IPS-18a (cell line): ENCODE data around the gene FSTL4.

Experiments
- H3K27ac ChIP-seq: one replicate; pipeline ENCODE4 v1.5.1; 2013; ENCODE audit warnings: low read length
- H3K27me3 ChIP-seq: one replicate; pipeline ENCODE4 v1.6.1; 2013; ENCODE audit warnings: mild to moderate bottlenecking, low read length; ENCODE audit not compliant: control insufficient read depth, insufficient read depth
- H3K36me3 ChIP-seq: one replicate; pipeline ENCODE4 v1.6.1; 2013; ENCODE audit warnings: low read depth, low read length; ENCODE audit not compliant: control insufficient read depth
- H3K4me1 ChIP-seq: one replicate; pipeline ENCODE4 v1.6.1; 2013; ENCODE audit warnings: low read depth, low read length; ENCODE audit not compliant: control insufficient read depth
- H3K4me3 ChIP-seq: one replicate; pipeline ENCODE4 v1.5.1; 2013; ENCODE audit warnings: low read length
- H3K9ac ChIP-seq: one replicate; pipeline ENCODE4 v1.6.1; 2013; ENCODE audit warnings: mild to moderate bottlenecking, low read length, moderate library complexity
- H3K9me3 ChIP-seq: one replicate; pipeline ENCODE4 v1.6.1; 2013; ENCODE audit warnings: low read depth, low read length; ENCODE audit not compliant: control insufficient read depth

FSTL4 gene

DNA sequence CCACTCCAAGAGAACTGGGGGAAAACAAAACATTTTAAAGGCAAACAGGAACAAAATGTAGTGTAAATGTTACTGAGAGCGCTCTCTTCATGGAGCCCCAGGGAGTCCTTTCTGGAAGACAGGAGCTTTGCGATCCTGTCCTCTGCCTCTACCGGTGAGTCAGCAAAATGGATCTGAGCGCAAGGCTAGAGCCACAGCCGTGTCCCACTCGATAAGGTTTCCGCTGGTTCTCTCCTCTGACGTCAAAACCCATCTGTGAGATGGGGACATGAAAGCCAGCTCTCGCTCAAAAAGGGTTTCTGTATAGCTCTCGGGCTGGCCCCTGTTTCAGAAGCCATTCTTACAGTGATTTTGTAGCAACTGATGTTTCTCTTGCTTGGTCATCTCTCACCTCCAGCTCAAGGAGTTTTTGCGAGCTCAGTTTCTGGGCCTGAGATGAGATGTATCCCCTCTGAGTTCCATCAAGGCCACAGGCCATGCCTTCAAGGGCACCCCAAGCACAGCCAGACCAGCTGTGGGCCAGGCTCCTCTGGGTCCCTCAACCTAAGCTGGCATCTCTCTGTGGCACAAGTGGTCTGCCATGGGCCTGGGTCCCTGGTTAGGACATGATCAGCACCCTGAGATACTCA is 101.6 kb downstream of the FSTL4 start:
- H3K9me3 ChIP-seq = no peaks in the 10 kb centered on the region
- no peak overlapping the region for H3K4me3 ChIP-seq
- no peaks in the 10 kb centered on the region for H3K36me3 ChIP-seq
- H3K4me1 ChIP-seq = no peaks in the 10 kb centered on the region
- H3K9ac ChIP-seq = no peak overlapping the region
- no peak overlapping the region for H3K27ac ChIP-seq
- H3K27me3 ChIP-seq = no peaks in the 10 kb centered on the region

DNA sequence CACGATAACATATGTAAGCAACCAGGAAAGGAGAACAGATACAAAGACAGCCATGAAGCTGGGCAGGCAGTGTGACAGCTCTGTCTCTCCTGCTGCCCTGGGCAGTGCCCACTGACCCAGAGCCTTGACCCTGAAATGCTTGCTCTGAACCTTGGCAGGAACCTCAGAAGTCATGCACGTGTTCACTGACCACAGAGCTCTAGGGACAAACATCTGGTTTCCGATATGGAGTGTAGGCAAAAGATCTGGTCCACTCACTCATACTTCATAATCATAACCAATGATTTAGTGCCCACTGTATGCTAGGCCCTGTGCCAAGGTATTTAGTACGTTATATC is 102.6 kb downstream of the FSTL4 start:
- no peaks in the 10 kb centered on the region for H3K9me3 ChIP-seq
- no peaks in the 10 kb centered on the region for H3K36me3 ChIP-seq
- no peaks in the 10 kb centered on the region for H3K27me3 ChIP-seq
- no peak overlapping the region for H3K27ac ChIP-seq
- H3K9ac ChIP-seq = no peak overlapping the region
- H3K4me3 ChIP-seq = no peak overlapping the region
- no peaks in the 10 kb centered on the region for H3K4me1 ChIP-seq

DNA sequence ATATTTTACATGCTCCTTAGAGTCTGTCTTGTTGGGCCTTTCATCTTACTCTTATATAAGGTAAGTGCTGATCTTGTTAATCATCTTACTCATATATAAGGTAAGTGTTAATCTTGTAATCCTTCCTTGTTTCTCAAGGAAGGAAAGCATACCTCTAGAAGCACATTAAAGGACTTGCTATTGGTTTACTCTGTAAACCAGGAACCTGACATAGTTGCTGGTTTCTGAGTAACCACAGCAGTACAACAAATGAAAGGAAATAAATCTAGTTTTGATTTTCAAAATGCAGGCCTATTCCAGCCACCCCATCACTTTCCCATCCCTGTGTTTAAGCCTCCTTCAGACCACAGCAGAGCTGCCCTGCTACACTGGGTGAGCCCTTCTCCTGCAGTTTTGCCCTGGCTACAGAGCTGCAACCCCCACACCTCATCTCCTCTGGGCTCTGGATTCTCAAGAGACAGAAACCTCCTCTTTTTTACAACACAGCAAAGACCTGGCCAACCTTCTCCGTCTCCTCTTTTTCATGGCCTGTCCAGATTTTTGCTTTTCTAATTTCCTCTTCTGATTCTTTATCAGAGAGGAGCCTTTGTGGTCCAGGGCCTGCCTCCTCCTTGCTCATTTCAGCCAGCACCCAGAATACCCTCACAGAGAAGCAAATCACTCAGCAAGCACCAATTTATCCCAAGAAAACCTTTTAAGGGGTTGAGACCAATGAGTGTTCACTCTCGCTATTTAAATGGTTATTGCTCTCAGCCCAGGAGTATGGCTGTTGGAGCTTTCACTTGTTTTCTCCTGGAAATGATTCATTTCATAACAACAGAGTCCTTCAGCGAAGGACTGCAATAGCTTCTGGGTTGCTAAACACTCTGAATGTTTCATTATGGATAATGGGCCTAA is 103.2 kb downstream of the FSTL4 start:
- Histone ChIP-seq H3K9me3 (no peaks in the 10 kb centered on the region), H3K4me3 (no peak overlapping the region), H3K27me3 (no peaks in the 10 kb centered on the region), H3K4me1 (no peaks in the 10 kb centered on the region), H3K27ac (no peak overlapping the region), H3K9ac (no peak overlapping the region), H3K36me3 (no peaks in the 10 kb centered on the region)

DNA sequence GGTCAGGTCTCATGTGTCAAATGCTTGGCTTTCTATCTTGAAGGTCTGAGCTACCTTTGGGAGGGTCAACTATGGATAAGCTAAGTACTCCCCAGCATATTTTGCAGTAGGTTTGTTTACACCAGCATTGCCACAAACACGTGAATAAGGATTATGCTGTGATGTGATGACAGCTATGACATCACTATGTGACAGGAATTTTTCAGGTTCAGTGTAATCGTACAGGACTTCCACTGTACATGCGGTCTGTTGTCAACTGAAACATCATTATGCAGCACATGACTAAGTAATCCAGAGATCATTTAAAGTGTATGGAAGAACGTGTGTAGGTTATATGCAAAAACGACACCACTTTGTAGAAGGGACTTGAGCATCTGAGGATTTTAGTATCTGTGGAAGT is 104.0 kb downstream of the FSTL4 start:
- Histone ChIP-seq H3K9ac (no peak overlapping the region), H3K4me1 (no peaks in the 10 kb centered on the region), H3K27me3 (no peaks in the 10 kb centered on the region), H3K27ac (no peak overlapping the region), H3K9me3 (no peaks in the 10 kb centered on the region), H3K4me3 (no peak overlapping the region), H3K36me3 (no peaks in the 10 kb centered on the region)

DNA sequence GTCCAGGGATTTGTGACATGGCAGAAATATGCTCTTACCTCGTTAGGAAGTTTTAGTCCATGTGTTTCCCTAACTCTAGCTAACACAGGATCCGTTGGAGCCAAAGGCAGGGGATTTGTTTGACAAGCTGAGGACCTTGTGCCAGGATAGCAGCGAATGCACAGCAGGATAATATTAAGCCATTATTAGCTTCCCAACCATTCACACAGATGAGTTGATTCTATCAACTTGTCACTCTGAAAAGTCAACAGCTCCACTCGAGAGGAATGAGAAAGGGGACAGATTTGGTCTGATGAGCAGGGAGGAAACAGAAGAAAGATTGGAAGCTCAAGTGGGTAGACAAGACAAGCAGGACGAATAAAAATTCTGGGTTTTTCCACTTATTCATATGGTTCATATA is 106.2 kb downstream of the FSTL4 start:
- no peaks in the 10 kb centered on the region for H3K9me3 ChIP-seq
- no peak overlapping the region for H3K27ac ChIP-seq
- no peaks in the 10 kb centered on the region for H3K4me1 ChIP-seq
- no peak overlapping the region for H3K9ac ChIP-seq
- H3K36me3 ChIP-seq = no peaks in the 10 kb centered on the region
- no peaks in the 10 kb centered on the region for H3K27me3 ChIP-seq
- H3K4me3 ChIP-seq = no peak overlapping the region

DNA sequence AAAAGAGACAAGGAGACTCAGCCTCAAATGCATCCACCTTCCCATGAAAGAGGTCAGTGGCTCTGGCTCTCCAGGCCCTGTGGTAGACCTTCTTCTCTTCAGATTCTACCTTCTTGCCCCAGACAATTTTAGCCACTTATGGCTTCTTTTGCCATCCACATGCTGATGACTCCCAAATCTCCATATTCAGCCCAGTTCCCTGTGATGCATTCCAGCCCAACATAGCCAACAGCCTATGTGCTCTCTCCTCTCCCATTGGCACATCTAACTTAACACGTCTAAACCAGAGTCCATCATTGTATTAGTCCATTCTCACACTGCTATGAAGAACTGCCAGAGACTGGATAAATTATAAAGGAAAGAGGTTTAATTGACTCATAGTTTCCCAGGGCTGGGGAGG is 108.8 kb downstream of the FSTL4 start:
- H3K4me1 ChIP-seq = no peaks in the 10 kb centered on the region
- H3K9ac ChIP-seq = no peak overlapping the region
- H3K27ac ChIP-seq = no peak overlapping the region
- H3K36me3 ChIP-seq = no peaks in the 10 kb centered on the region
- no peaks in the 10 kb centered on the region for H3K9me3 ChIP-seq
- H3K4me3 ChIP-seq = no peak overlapping the region
- H3K27me3 ChIP-seq = no peaks in the 10 kb centered on the region

DNA sequence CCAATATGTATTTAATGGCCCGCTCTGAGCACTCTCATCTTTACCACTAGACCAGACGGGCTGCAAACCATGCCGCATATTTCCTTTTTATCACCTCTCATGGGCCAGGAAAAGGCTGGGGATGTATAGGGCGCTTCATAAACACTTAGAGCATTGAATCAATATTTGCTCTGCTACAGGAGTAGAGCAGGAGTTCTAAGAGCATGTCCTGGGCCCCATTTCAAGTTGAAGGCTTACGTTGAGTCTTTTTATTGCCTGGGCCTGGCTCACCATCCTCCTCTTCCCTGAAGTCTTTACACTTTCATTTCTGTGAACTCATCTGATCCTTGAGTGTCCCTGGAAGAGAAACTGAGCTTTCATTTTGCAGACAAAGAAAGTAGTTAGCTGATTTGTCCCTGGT is 112.4 kb downstream of the FSTL4 start:
- H3K36me3 ChIP-seq = no peaks in the 10 kb centered on the region
- no peak overlapping the region for H3K9ac ChIP-seq
- H3K4me3 ChIP-seq = no peak overlapping the region
- no peaks in the 10 kb centered on the region for H3K4me1 ChIP-seq
- H3K27me3 ChIP-seq = no peaks in the 10 kb centered on the region
- H3K9me3 ChIP-seq = no peaks in the 10 kb centered on the region
- H3K27ac ChIP-seq = no peak overlapping the region

DNA sequence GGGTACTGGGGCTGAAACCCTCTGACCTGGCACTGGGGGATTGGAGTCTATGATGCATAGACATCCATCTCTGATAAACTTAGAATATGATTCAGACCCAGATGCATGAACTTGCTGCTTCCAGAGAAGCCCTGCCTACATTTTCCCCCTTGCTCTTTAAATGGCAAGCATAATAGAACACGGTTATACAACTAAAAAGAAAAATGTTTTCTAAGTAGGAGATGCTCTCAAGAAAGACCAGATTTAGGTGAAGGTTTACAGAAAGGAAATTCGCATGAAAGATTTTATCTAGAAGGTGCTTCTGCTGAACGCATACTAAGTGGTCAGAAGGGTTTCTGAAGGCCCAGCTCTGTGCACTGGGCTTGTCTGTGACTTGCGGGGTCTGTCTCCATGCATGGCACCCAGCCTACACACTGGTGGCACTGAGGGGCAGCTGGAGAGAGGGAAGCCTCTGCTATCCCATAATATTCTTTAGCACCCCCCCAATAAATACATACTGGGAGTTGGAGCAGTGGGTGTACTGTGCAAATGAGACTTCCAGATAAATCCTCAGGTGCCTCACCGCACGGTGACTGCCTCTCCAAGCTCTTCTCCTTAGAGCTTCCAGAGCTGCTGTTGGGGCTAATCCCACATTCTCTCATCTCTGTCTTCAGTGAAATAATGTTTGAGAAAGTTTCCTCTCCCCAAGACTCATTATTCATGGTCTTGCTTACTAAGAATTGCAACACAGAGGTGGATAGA is 114.6 kb downstream of the FSTL4 start:
- H3K9ac ChIP-seq = no peak overlapping the region
- no peaks in the 10 kb centered on the region for H3K9me3 ChIP-seq
- no peak overlapping the region for H3K4me3 ChIP-seq
- no peaks in the 10 kb centered on the region for H3K36me3 ChIP-seq
- H3K4me1 ChIP-seq = no peaks in the 10 kb centered on the region
- no peak overlapping the region for H3K27ac ChIP-seq
- no peaks in the 10 kb centered on the region for H3K27me3 ChIP-seq

DNA sequence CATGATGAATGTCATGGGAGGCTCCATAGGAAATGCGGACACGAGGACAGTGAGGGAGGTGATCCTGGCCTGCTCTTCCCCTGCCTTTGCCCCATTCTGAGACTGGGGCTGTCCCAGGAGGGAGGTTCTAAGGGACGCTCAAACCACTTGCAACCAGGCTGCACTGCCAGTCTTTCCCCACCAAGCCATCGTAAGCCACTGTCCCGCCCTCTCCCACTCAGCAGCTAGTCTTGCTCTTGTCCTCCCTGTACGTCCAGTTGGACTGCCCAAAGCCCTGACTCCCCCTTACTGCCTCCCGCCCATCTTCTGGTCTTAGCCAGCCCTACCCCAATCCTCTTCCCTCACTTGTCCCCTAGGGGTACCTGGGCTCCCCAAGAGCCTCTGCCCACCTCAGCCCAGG is 115.7 kb downstream of the FSTL4 start:
- Histone ChIP-seq H3K9me3 (no peaks in the 10 kb centered on the region), H3K9ac (no peak overlapping the region), H3K27me3 (no peaks in the 10 kb centered on the region), H3K4me1 (no peaks in the 10 kb centered on the region), H3K27ac (no peak overlapping the region), H3K4me3 (no peak overlapping the region), H3K36me3 (no peaks in the 10 kb centered on the region)

DNA sequence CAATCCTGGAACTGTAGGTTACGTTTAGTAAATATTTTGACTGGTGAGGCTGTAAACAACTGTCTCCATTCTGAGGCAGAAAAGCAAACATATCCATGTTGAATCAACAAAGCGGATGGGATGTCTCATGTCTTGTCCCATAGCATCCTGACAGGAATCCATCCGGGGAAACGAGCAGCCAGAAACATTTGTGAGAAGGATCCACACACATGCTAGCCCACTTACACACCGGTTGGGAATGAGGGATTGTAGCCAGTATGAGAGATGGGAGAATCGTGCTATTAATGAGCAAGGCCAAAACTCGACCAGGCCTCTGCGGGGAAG is 117.5 kb downstream of the FSTL4 start:
- Histone ChIP-seq H3K36me3 (no peaks in the 10 kb centered on the region), H3K4me3 (no peak overlapping the region), H3K9ac (no peak overlapping the region), H3K9me3 (no peaks in the 10 kb centered on the region), H3K27me3 (no peaks in the 10 kb centered on the region), H3K4me1 (no peaks in the 10 kb centered on the region), H3K27ac (no peak overlapping the region)

DNA sequence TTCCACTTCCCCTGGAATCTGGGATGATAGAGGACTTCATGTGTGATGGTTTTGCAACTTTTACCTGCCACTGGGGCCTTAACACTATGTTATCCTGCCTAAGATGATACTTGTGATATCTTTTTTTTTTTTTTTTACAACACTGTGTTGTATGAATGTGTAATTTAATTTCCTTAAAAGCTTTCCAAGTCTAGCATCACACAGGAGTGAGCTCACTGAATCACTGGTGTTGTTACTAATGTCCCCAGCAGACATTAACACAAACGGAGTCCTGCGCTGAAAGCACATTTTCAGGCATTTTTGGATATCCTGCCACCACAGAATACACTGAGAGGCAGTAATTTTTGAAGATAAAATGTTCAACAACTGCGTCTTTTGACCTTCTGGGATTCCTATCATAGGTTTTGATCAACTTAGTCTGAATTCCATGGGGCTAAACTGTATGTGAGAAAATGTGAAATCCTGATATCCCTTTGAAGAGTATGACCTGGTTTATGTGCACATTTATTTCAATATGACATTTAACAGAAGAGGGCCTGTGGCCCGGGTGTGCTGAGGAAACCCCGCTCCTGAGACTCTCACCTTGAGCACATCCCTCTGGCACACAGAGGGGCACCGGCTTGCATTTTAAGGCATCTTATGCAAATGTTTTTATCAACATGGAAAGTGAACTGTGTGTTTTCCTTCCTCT is 118.0 kb downstream of the FSTL4 start:
- no peaks in the 10 kb centered on the region for H3K27me3 ChIP-seq
- no peak overlapping the region for H3K27ac ChIP-seq
- H3K4me1 ChIP-seq = no peaks in the 10 kb centered on the region
- H3K9me3 ChIP-seq = no peaks in the 10 kb centered on the region
- H3K4me3 ChIP-seq = no peak overlapping the region
- H3K9ac ChIP-seq = no peak overlapping the region
- H3K36me3 ChIP-seq = no peaks in the 10 kb centered on the region
